Endothelial cell of umbilical vein (primary cell): ENCODE results near the gene NUDT14. TPM values are rescaled to one million over a fixed set of nuclear protein-coding genes. Genes with fewer than 3 reads are reported as not detected.

Source experiments
- BruUV-seq: library from RNA; stranded (reverse); fragments of 400-500 nt; replicated peaks from 2 replicates; lab custom pipeline; 2021; lab: Mats Ljungman, UMichigan
- CTCF ChIA-PET: fragments of 300-600, 350-600 bp; sonication (Branson Sonifier 250); formaldehyde crosslinking; loops from one replicate; lab custom pipeline; 2021; ENCODE audit warnings: antibody characterized with exemption, inconsistent platforms; lab: Charles Lee
- POLR2A ChIA-PET: fragments of 300-600, 350-600 bp; sonication (Branson Sonifier 250); formaldehyde crosslinking; loops from one replicate; lab custom pipeline; 2021; ENCODE audit warnings: antibody characterized with exemption, inconsistent platforms; lab: Charles Lee
- DNase-seq: peaks from one replicate; pipeline ENCODE4 v3.0.0-alpha.2; 2011; ENCODE audit warnings: low read depth, low spot score
- FAIRE-seq: peaks from 2 replicates; lab custom pipeline; 2011; peaks lifted over from hg19 to GRCh38; lab: Jason Lieb, UNC
- H2AFZ ChIP-seq: 2 replicates; pipeline ENCODE4 v1.6.0; 2012; ENCODE audit warnings: low read depth, low read length, control low read depth, inconsistent platforms
- H3K27ac ChIP-seq: 2 replicates; pipeline ENCODE4 v1.5.1; 2011; ENCODE audit warnings: low read depth, mild to moderate bottlenecking, control low read depth, low read length, moderate library complexity; ENCODE audit not compliant: insufficient read depth
- H3K27me3 ChIP-seq, 2 experiments: 2 replicates each; pipeline versions ENCODE4 v1.6.0 to v1.6.1; 2011; ENCODE audit warnings: low read length in 2 of 2, mixed read lengths in 1 of 2; ENCODE audit not compliant: control insufficient read depth in 2 of 2, insufficient read depth in 2 of 2
- H3K36me3 ChIP-seq, 2 experiments: 2 replicates in 1 of 2; 3 replicates in 1 of 2; pipeline ENCODE4 v1.5.1; 2011; ENCODE audit warnings: low read length in 2 of 2, mild to moderate bottlenecking in 1 of 2, moderate library complexity in 1 of 2; ENCODE audit not compliant: control insufficient read depth in 2 of 2, insufficient read depth in 2 of 2; ENCODE audit errors: extremely low read depth in 1 of 2
- H3K4me1 ChIP-seq: 3 replicates; pipeline ENCODE4 v1.5.1; 2011; ENCODE audit warnings: mild to moderate bottlenecking, low read length; ENCODE audit not compliant: control insufficient read depth, insufficient read depth; ENCODE audit errors: extremely low read depth
- H3K4me2 ChIP-seq: 2 replicates; pipeline ENCODE4 v1.6.1; 2011; ENCODE audit warnings: low read length, control low read depth, mixed read lengths; ENCODE audit not compliant: insufficient read depth
- H3K4me3 ChIP-seq, 3 experiments: fragments of 200-600 bp in 1 of 3; sonication (generic), shearing (Covaris generic) in 1 of 3; replicated peaks in 1 of 3; 2 replicates each; pipeline ENCODE4 v1.5.1; 2011 to 2016; ENCODE audit warnings: control low read depth in 3 of 3, low read length in 3 of 3, mild to moderate bottlenecking in 2 of 3, inconsistent platforms in 1 of 3, low read depth in 1 of 3, moderate library complexity in 1 of 3; ENCODE audit not compliant: insufficient read depth in 1 of 3
- H3K79me2 ChIP-seq: 2 replicates; pipeline ENCODE4 v1.6.0; 2012; ENCODE audit warnings: low read length, inconsistent platforms; ENCODE audit not compliant: control insufficient read depth, insufficient read depth
- H3K9ac ChIP-seq: replicated peaks from 2 replicates; pipeline ENCODE3; 2011; ENCODE audit warnings: low read length, control low read depth; ENCODE audit not compliant: insufficient read depth; ENCODE audit errors: extremely low read depth
- H3K9me1 ChIP-seq: replicated peaks from 3 replicates; pipeline ENCODE4 v1.6.0; 2011; ENCODE audit warnings: mild to moderate bottlenecking, low read length; ENCODE audit not compliant: control insufficient read depth, insufficient read depth; ENCODE audit errors: extremely low read depth
- H3K9me3 ChIP-seq: replicated peaks from 2 replicates; pipeline ENCODE4 v1.5.1; 2012; ENCODE audit warnings: low read length, inconsistent platforms; ENCODE audit not compliant: control insufficient read depth, insufficient read depth
- H4K20me1 ChIP-seq: replicated peaks from 2 replicates; pipeline ENCODE3; 2011; ENCODE audit warnings: mild to moderate bottlenecking, low read length; ENCODE audit not compliant: control insufficient read depth, insufficient read depth; ENCODE audit errors: extremely low read depth
- CTCF ChIP-seq, 2 donors: IDR thresholded peaks; 1 replicate in 1 of 2; 2 replicates in 1 of 2; pipeline ENCODE4 v1.5.1; 2011; ENCODE audit warnings: low read length in 2 of 2, mild to moderate bottlenecking in 2 of 2, moderate library complexity in 2 of 2, control low read depth in 1 of 2, inconsistent platforms in 1 of 2, low read depth in 1 of 2; ENCODE audit not compliant: insufficient read depth in 1 of 2; ENCODE audit errors: extremely low read depth in 1 of 2
- EZH2 ChIP-seq: IDR thresholded peaks from 2 replicates; pipeline ENCODE4 v1.6.1; 2012; ENCODE audit warnings: borderline replicate concordance, low read depth, mild to moderate bottlenecking, moderate library complexity, low read length, inconsistent platforms; ENCODE audit not compliant: severe bottlenecking
- FOS ChIP-seq: IDR thresholded peaks from 2 replicates; pipeline ENCODE4 v1.6.1; 2011; ENCODE audit warnings: mild to moderate bottlenecking, low read length, moderate library complexity, borderline replicate concordance; ENCODE audit not compliant: insufficient read depth
- GATA2 ChIP-seq: IDR thresholded peaks from 2 replicates; pipeline ENCODE4 v1.7.0; 2011; ENCODE audit warnings: low read depth, mild to moderate bottlenecking, moderate library complexity, mixed read lengths, low read length; ENCODE audit not compliant: insufficient read length, insufficient read depth
- JUN ChIP-seq: IDR thresholded peaks from 2 replicates; pipeline ENCODE4 v1.6.1; 2011; ENCODE audit warnings: borderline replicate concordance, low read depth; ENCODE audit not compliant: insufficient read length, insufficient read depth
- MYC ChIP-seq: IDR thresholded peaks from one replicate; pipeline ENCODE4 v1.6.1; 2011; ENCODE audit warnings: mild to moderate bottlenecking, low read depth, low read length
- POLR2A ChIP-seq: IDR thresholded peaks from 2 replicates; pipeline ENCODE4 v1.6.1; 2012; ENCODE audit warnings: low read depth, mild to moderate bottlenecking, control low read depth, low read length
- POLR2AphosphoS5 ChIP-seq: IDR thresholded peaks from 2 replicates; pipeline ENCODE4 v1.6.1; 2012; ENCODE audit warnings: low read depth, mild to moderate bottlenecking, control low read depth, low read length, moderate library complexity; ENCODE audit not compliant: insufficient read depth
- dilution Hi-C: fragments of 300-500 bp; cut with MboI; formaldehyde crosslinking; loops from one replicate; pipeline ENCODE4 v1.15.0; 2019; ENCODE audit warnings: low sequenced_read_pairs; ENCODE audit not compliant: extremely low pct_ligation_motif_present
- intact Hi-C: fragments of 100-400 bp; cut with micrococcal nuclease; formaldehyde crosslinking; loops from one replicate; pipeline ENCODE4 v1.10.0; 2022
- polyA plus RNA-seq, 4 experiments: library from polyadenylated mRNA; depleted of rRNA in 3 of 4; stranded (reverse) in 3 of 4; unstranded in 1 of 4; fragments of >200 nt; gene quantifications; 2 replicates each; pipeline versions ENCODE4 v1.2.1 to v1.2.3, GENCODE V29; 2011 to 2012; ENCODE audit warnings: missing spikeins in 1 of 4
- total RNA-seq: library from RNA; stranded (reverse); gene quantifications from 2 replicates; pipeline ENCODE4 v1.2.3, GENCODE V29; 2021
- TF ChIP-seq, protein P1 (sequence below): IDR thresholded peaks from 2 replicates; pipeline ENCODE4 v1.6.1; 2011; ENCODE audit not compliant: insufficient read depth, insufficient read length

The NUDT14 gene
- total and polyA plus RNA-seq, 2 donors (not counting 3 experiments of a cell fraction or from before 2014, with no cell fraction given), result 97.7 to 103 TPM

GRCh38 chr14:105163040-105163742, 17.9 kb downstream of the NUDT14 start:
- ChIA-PET POLR2A (no interaction called here), CTCF (interaction anchor here (1.0 to 2.7 kb wide), 3 partner anchors 39 to 189 kb away, joined by 3 to 15 read pairs (median 3); no protein-coding TSS in a partner anchor)
- dilution Hi-C loops, result no loop called here
- Histone ChIP-seq H3K79me2 (peaks cover 88% of the 10 kb centered on the region), H3K27me3 (no peaks in the 10 kb centered on the region), H3K36me3 (peaks cover 0 to 3% of the 10 kb centered on the region in 2 experiments), H3K9me1 (no peaks in the 10 kb centered on the region), H3K4me2 (no peak overlapping the region), H3K27ac (no peak overlapping the region), H3K9ac (no peak overlapping the region), H3K4me3 (no peak overlapping the region), H3K9me3 (no peaks in the 10 kb centered on the region), H3K4me1 (peaks cover 14% of the 10 kb centered on the region), H4K20me1 (no peaks in the 10 kb centered on the region), H2AFZ (no peak overlapping the region)
- DNase-seq, result no peak
- TF ChIP-seq, protein P1, sequence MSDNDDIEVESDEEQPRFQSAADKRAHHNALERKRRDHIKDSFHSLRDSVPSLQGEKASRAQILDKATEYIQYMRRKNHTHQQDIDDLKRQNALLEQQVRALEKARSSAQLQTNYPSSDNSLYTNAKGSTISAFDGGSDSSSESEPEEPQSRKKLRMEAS, result no peak
- no peak for TF ChIP-seq GATA2
- TF ChIP-seq MYC, result no peak
- TF ChIP-seq EZH2, result no peak
- no peak for TF ChIP-seq FOS
- TF ChIP-seq POLR2AphosphoS5, result no peak
- no peak for TF ChIP-seq JUN
- TF ChIP-seq CTCF (IDR thresholded peaks at IDR 0.05; ENCODE audit: extremely low read depth in 1 of 2, insufficient read depth in 1 of 2, low read depth in 1 of 2, low read length in 2 of 2), result no peak
- TF ChIP-seq POLR2A, result no peak
- no peak for FAIRE-seq
- intact Hi-C loops, result loop anchor here (10.0 kb wide), 1 partner anchor 82 kb away; the partner anchor contains the start of gene BTBD6
- BruUV-seq, result no TSS peak
